GM18868 (cell line): ENCODE measurements around the gene PSENEN.
"Not testable (repeated sequence)": the region's sequence is repeated elsewhere in the genome, so short reads cannot be mapped to it uniquely, and the experiment has no call there.

ENCODE experiments used
- ATAC-seq: cut with Tn5 transposase; IDR thresholded peaks from one replicate; pipeline ENCODE4 v1.9.1; 2021; ENCODE audit warnings: mild to moderate bottlenecking, moderate library complexity; ENCODE audit not compliant: unreplicated experiment

Gene PSENEN

GRCh38 chr19:35768082-35768421 lies 22.6 kb downstream of the PSENEN start:
- no peak for ATAC-seq

DNA sequence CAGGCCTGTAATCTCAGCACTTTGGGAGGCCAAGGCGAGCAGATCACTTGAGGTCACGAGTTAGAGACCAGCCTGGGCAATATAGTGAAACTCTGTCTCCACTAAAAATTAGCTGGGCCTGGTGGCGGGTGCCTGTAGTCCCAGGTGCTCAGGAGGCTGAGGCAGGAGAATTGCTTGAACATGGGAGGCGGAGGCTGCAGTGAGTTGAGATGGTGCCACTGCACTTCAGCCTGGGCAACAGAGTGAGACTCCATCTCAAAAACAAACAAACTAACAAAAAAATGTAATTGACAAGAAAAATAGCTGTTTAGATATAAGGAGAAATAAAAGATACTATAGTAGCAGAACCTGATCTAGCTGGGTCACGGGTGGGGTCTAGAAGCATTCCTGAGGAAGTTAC lies 26.9 kb downstream of the PSENEN start:
- not testable (repeated sequence) for ATAC-seq

GRCh38 chr19:35773020-35773806 lies 27.8 kb downstream of the PSENEN start:
- ATAC-seq: no peak

DNA sequence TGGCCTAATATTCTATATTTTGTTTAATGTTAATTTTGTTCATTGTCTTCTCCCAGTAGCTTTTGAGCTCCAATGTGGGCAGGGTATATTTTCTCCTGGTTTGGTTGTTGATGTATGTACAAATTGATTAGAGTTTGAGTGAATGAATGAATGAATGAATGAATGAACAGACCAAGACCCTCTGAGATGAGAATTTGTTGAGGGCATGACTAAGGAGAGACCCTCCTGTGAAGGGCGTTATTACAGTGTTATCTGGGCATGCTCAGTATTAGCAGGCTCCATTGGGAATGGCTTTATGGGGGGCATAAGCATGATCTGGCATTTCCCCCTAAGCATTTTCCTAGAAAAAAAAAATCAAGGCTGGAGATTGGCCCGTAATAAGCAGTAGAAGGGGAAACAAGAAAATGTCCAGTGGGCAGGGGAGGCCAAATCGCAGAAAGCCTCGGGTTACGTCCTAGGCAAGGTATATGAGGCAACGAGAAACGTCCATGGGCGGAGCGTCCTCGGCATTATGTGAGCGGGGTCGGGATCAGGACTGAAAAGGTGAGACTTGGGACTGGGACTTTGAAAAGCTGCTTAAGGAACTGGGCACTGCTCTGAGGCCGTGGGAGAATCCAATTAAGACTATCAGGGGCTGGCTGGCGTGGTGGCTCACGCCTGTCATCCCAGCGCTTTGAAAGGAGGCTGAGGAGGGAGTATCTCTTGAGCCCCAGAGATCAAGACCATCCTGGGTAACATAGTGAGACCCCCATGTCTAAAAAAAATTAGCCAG lies 29.0 kb downstream of the PSENEN start:
- ATAC-seq: no peak

DNA sequence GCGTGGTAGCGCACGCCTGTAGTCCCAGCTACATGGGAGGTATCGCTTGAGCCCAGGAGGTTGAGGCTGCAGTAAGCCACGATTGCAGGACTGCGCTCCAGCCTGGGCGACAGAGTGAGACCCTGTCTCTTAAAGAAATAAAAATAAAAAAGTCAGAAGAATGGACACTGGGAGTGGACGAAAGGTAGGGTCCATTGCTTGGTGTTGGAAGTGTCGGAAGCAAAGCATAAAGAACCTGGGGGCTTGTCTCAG lies 29.5 kb downstream of the PSENEN start:
- no peak for ATAC-seq

DNA sequence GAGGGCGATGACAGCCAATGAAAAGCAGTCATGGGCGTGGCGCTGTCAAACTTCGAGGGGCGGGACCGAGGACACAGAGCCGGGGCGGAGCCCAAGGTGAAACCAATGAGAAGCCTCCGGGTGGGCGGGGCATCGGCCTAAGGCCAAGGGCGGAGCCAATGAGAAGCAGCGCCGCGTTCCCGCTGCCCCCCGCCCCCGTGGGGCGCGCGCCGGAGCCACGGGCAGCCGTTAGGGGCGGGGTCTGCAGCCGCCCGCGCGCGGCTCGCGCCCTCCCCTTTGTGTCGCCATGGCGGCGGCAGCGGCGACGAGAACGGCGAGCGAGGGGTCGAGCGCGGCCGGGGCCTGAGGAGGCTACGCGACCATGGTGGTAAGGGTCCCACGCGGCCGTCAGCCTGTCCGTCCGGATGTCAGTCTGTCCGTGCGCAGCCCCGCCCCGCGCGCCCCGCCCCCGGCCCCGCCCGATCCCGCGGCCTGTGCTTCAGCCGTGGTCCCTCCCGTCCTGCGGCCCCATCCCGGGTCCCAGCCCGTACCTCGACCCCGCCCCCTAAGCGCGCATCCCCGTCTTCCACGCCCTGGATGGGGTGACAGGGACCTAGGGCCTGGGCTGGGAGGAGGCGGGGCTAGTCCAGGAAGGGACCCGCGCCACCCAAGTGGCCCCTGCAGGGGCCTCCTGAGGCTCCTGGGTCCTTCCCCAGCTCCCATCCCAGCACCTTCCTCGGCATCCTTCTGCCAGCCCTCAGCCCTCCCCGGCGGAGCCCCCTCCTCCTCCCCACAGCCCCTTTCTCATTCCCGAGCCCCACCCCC lies 30.0 kb downstream of the PSENEN start, which contains the start of gene ARHGAP33:
ARHGAP33 (plus strand) TSS at position 267 of the 804 bp plus-strand sequence; CDS start at position 362, 95 bp downstream.
- peak; percentile 98 for ATAC-seq

DNA sequence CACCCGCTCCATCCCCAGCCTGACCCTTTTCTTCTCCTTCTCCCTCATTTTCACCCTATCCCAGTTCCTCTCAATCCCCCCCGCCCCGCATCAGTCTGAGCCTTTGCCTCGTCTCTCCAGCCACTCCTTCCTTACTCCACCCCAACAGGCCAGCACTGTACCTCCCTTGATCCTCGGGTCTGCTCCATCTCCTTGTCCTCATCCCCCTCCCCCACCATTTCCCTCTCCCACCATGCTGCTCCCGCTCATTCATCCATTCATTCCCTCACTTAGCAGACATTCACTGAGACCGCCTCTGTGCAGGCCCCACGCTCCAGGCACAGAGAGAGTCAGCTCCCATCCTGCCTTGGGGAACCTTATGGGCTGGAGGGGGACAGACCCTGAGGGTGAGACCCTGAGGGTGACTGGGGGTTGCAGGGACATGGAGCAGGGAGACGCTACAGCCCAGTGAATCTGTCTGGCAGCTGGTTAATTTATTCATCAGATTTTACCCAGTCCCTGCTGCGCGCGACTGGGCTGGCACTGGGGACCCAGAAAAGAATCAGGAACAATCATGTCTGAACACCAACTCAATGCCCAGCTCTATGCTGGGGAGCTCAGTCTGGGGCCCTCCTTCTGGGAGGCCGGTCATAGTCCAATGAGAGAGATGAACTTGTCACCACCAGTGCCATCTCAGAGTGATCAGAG lies 30.8 kb downstream of the PSENEN start:
- no peak for ATAC-seq

- ATAC-seq: no peak
Measured at GRCh38 chr19:35777086-35777841, 31.8 kb downstream of the PSENEN start.

- no peak for ATAC-seq
Measured at GRCh38 chr19:35777961-35778360, 32.5 kb downstream of the PSENEN start.

DNA sequence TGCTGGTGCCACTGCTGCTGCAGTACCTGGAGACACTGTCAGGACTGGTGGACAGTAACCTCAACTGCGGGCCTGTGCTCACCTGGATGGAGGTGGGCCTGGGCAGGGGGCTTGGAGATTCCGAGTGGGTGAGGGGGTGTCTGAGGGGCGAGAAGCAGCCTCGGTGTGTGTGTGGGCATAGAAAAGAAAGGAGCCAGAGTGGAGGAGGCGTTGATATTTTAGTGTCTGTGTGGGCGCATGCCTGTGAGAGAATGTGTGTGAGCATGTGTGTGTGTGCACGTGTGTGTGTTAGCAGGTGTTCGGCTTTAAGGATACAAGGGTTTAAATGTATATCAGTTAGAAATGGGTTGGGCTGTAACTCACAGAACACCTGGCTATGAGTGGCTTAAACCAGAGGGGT lies 33.6 kb downstream of the PSENEN start:
- ATAC-seq: no peak

DNA sequence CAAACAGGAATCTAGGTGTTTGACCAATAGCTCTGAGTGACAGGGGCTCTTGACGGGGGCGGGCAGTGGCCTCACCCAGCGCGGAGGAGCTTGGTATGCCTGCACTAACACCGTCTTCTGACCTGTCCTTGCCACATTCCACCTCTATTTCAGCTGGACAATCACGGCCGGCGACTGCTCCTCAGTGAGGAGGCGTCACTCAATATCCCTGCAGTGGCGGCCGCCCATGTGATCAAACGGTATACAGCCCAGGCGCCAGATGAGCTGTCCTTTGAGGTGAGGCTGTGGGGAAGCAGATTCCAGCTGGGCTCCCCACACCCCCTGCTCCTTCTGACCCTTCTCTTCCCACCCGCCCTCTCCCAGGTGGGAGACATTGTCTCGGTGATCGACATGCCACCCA lies 34.6 kb downstream of the PSENEN start:
- ATAC-seq: no peak

GRCh38 chr19:35780717-35781116 lies 35.3 kb downstream of the PSENEN start:
- no peak for ATAC-seq

- ATAC-seq: no peak
Measured at GRCh38 chr19:35781650-35782049, 36.2 kb downstream of the PSENEN start.

DNA sequence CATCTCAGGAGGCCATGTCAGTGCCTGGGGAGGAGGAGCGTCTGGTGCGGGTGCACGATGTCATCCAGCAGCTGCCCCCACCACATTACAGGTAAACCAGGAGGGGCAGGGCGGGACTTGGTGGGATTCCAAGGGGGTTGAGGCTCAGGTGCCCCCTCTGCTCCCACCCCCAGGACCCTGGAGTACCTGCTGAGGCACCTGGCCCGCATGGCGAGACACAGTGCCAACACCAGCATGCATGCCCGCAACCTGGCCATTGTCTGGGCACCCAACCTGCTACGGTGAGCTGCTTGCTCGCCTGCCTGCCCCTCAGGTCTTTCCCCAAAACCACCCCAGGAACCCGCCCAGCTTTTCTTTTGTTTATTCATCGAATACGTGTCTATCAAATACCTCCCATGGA lies 37.1 kb downstream of the PSENEN start:
- no peak for ATAC-seq

DNA sequence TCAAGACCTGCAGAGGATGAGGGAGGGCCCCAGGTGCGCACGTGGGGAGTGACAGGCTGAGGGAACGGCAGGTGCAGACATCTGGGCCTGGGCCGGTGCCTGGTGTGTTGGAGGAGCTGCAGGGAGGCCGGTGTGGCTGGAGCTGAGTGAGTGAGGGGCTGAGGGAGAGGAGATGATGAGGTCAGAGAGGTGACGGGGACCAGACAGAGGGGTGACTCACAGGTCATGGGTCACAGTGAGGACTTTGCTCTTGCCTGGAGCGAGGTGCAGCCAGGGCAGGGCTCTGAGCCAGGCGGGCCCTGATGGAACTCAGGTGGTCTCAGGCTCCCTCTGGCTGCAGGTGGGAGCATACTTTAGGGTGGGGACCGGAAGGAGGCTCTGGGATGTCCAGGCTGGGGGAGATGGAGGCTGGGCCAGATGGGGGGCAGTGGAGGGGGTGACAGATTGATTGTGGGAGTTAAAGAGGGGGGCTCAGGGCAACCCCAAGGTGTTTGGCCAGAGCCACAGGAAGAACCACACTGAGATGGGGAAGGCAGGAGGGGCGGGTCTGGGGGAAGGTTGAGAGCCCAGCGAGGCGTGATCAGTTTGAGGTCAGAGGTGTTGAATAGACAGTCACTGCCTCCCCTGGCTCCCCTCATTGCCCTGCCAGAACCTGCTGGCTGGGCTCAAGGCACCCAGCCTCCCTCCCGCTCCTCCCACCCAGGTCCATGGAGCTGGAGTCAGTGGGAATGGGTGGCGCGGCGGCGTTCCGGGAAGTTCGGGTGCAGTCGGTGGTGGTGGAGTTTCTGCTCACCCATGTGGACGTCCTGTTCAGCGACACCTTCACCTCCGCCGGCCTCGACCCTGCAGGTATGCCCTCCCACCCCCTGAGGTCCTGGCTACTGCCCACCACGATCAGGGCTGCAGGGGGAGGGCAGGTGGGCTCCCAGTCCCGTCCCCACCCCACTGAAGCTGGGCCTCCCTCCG lies 38.3 kb downstream of the PSENEN start:
- ATAC-seq: no peak

- ATAC-seq: no peak
Measured at GRCh38 chr19:35784503-35785338, 39.3 kb downstream of the PSENEN start.

- ATAC-seq: no peak
Measured at GRCh38 chr19:35785339-35785627, 39.8 kb downstream of the PSENEN start.

GRCh38 chr19:35786299-35787160 lies 41.1 kb downstream of the PSENEN start:
- no peak for ATAC-seq
